OCI-LY3 (cell line): ENCODE results near the gene AMOT.

Experiments used
- H2AFZ ChIP-seq: fragments of 200-600, 300-600 bp; shearing (Covaris generic); 2 replicates; pipeline ENCODE4 v1.6.0; 2014; ENCODE audit warnings: antibody characterized with exemption, low read depth, low read length
- H3K27ac ChIP-seq: fragments of 200-600, 300-600 bp; sonication (generic); 2 replicates; pipeline ENCODE4 v1.5.1; 2014; ENCODE audit warnings: mild to moderate bottlenecking, low read length, moderate library complexity, mixed read lengths
- H3K27me3 ChIP-seq: fragments of 200-600, 300-600 bp; sonication (generic); 2 replicates; pipeline ENCODE4 v1.6.1; 2014; ENCODE audit warnings: low read depth, low read length, mixed read lengths
- H3K36me3 ChIP-seq: fragments of 200-600, 300-600 bp; sonication (generic); replicated peaks from 2 replicates; pipeline ENCODE3; 2014; ENCODE audit warnings: low read depth, low read length, mixed read lengths
- H3K4me1 ChIP-seq: fragments of 300-600, 200-600 bp; sonication (generic); 2 replicates; pipeline ENCODE4 v1.6.1; 2014; ENCODE audit warnings: low read length, mixed read lengths
- H3K4me2 ChIP-seq: fragments of 200-600, 300-600 bp; sonication (generic); 2 replicates; pipeline ENCODE4 v1.6.1; 2014; ENCODE audit warnings: low read length, mixed read lengths
- H3K4me3 ChIP-seq: fragments of 300-600, 200-600 bp; sonication (generic); 2 replicates; pipeline ENCODE4 v1.5.1; 2014; ENCODE audit warnings: antibody characterized with exemption, mild to moderate bottlenecking, low read length, moderate library complexity
- H3K79me2 ChIP-seq: fragments of 300-600, 200-600 bp; shearing (Covaris generic); 2 replicates; pipeline ENCODE4 v1.6.1; 2014; ENCODE audit warnings: mild to moderate bottlenecking, low read length, mixed read lengths
- H3K9ac ChIP-seq: fragments of 300-600, 200-600 bp; shearing (Covaris generic); 2 replicates; pipeline ENCODE4 v1.6.0; 2014; ENCODE audit warnings: mild to moderate bottlenecking, low read length, moderate library complexity
- H3K9me3 ChIP-seq: fragments of 200-600, 300-600 bp; shearing (Covaris generic); 2 replicates; pipeline ENCODE4 v1.6.1; 2014; ENCODE audit warnings: low read length, mixed read lengths; ENCODE audit not compliant: insufficient read depth
- H4K20me1 ChIP-seq: fragments of 200-600, 300-600 bp; sonication (generic); 2 replicates; pipeline ENCODE4 v1.6.1; 2016; ENCODE audit warnings: low read length, mixed read lengths; ENCODE audit not compliant: insufficient read depth
- EZH2phosphoT487 ChIP-seq: fragments of 200-600 bp; shearing (Covaris generic); IDR thresholded peaks from 2 replicates; pipeline ENCODE4 v1.6.1; 2018; ENCODE audit warnings: antibody characterized with exemption, mixed run types, low read depth
- TF ChIP-seq, protein P1 (sequence below): fragments of 200-600, 300-600 bp; sonication (generic); IDR thresholded peaks from 2 replicates; pipeline ENCODE4 v1.5.1; 2014; ENCODE audit warnings: antibody characterized with exemption, low read length, low read depth

AMOT gene

DNA sequence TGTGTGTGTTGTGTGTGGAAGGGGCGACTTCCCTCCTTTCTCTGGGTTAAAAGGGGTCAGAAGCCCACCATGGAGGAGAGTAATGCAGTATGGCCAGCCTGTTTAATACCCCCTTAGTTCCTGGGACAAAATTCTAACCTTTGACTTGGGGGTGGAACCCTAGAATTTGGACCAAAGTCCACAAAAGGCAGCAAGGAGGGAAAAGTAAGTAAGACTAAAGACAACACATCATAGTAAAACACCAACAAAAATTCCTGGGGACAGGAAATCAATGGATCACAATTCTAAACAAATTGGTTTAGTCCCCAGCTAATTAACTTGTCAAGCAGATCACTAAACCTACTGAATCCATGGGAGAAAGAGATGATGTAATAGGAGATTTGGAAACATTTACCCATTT lies 3.1 kb downstream of the AMOT start:
- Histone ChIP-seq H3K27ac (no peak overlapping the region), H3K4me2 (no peak overlapping the region), H3K9ac (no peak overlapping the region), H2AFZ (no peak overlapping the region), H4K20me1 (peaks cover 4% of the 10 kb centered on the region), H3K36me3 (peaks cover 3% of the 10 kb centered on the region), H3K4me1 (peaks cover 57% of the 10 kb centered on the region), H3K9me3 (no peaks in the 10 kb centered on the region), H3K79me2 (peaks cover 36% of the 10 kb centered on the region), H3K4me3 (no peak overlapping the region), H3K27me3 (no peaks in the 10 kb centered on the region)
- no peak for TF ChIP-seq EZH2phosphoT487
- TF ChIP-seq, protein P1, sequence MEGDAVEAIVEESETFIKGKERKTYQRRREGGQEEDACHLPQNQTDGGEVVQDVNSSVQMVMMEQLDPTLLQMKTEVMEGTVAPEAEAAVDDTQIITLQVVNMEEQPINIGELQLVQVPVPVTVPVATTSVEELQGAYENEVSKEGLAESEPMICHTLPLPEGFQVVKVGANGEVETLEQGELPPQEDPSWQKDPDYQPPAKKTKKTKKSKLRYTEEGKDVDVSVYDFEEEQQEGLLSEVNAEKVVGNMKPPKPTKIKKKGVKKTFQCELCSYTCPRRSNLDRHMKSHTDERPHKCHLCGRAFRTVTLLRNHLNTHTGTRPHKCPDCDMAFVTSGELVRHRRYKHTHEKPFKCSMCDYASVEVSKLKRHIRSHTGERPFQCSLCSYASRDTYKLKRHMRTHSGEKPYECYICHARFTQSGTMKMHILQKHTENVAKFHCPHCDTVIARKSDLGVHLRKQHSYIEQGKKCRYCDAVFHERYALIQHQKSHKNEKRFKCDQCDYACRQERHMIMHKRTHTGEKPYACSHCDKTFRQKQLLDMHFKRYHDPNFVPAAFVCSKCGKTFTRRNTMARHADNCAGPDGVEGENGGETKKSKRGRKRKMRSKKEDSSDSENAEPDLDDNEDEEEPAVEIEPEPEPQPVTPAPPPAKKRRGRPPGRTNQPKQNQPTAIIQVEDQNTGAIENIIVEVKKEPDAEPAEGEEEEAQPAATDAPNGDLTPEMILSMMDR = no peak

DNA sequence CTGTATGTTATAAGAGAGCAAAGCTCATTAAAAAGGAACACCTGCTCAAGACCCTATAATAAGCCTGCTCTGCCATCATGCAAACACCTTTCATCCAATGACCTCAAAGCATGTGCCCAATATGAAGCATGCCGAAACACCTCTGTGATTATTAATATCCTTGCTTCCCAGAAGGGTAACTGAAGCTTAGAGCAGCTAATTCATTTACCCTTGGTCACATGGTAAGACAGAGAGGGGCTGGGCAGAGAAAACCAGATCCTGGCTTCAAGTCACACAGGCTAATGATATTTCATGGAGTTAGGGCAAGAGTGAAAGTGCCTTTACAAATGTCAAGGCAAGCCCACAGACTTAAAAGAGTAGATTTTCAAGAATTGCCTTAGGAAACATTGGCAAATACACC lies 5.6 kb downstream of the AMOT start:
- H3K79me2 ChIP-seq = peaks cover 35% of the 10 kb centered on the region
- no peak for TF ChIP-seq EZH2phosphoT487
- H3K9me3 ChIP-seq = no peaks in the 10 kb centered on the region
- H3K4me2 ChIP-seq = peak overlapping the region; percentile 39
- peaks cover 57% of the 10 kb centered on the region for H3K4me1 ChIP-seq
- H3K4me3 ChIP-seq = no peak overlapping the region
- H2AFZ ChIP-seq = no peak overlapping the region
- no peaks in the 10 kb centered on the region for H3K27me3 ChIP-seq
- H3K9ac ChIP-seq = no peak overlapping the region
- H3K27ac ChIP-seq = no peak overlapping the region
- peaks cover 7% of the 10 kb centered on the region for H4K20me1 ChIP-seq
- H3K36me3 ChIP-seq = peaks cover 6% of the 10 kb centered on the region

DNA sequence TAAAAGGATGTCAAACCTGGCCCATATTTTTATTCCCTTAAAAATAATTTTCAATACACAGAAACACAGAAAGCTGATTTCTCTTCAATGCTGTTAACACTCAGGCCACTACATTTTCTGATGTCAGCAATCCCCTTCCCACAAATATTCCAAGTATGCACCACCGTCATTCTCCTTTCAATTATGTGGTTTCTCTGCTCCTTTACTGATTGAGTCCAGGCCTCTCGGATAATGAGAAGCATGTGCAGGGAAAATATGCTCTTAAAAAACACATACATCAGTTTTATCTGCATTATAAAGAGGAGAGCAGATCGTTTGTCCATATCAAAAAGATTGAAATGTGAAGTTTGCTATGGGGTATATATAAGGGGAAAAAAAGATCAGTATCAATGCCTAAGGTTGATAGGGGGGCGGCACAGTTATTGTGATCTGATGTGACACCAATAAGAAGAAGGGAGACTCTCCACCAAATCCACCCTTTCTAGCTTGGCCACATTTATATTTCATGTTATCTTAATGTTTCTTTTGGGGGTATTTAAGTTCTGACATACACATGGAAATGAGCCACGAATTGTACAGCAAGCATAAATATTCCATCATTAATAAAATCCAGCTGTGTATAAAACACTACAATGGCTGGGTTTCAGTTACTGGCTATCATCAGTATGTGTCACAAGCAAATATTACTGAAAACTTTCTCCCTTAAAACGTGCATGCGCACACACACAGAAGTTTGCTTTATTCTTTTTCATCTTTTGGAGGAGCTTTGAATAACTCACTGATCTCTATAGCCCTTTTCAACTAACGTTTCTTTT lies 6.4 kb downstream of the AMOT start:
- H3K27me3 ChIP-seq = no peaks in the 10 kb centered on the region

DNA sequence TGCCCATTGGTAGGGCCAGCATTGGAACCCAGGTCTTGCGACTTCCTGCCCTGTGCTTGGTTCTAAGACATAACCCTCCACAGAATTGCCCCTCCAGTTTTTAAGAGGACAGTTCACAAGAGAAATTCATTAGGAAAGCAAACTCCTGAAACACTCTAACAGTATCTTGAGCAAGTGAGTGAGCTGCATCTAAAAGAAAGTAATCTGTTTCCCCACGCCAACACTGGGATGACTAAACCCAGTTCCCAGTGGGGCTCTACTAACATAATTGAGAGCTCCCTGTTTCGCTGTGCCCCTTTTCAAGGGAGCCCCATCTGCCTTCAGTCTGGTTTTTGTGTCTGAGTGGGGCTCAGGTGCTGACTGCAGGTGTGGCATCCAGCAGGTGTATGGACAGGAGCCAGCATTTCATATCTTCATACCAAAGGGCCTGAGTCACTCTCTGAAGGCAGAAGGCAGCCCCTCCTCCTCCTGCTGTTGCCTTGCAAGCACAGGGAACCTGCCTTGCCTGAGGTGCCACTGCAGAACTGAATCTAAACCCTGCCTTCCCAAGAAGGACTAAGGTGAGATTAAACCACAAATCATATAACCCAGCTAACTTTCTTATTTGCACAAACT lies 8.0 kb downstream of the AMOT start:
- Histone ChIP-seq H3K9me3 (no peaks in the 10 kb centered on the region), H3K4me3 (no peak overlapping the region), H3K9ac (no peak overlapping the region), H3K79me2 (peaks cover 19% of the 10 kb centered on the region), H2AFZ (no peak overlapping the region), H3K27ac (no peak overlapping the region), H3K36me3 (peaks cover 10% of the 10 kb centered on the region), H3K27me3 (no peaks in the 10 kb centered on the region), H3K4me1 (peaks cover 43% of the 10 kb centered on the region), H3K4me2 (peak overlapping the region; percentile 34; the same call in 1 of the 2 replicates), H4K20me1 (peaks cover 7% of the 10 kb centered on the region)
- TF ChIP-seq, protein P1 = no peak
- no peak for TF ChIP-seq EZH2phosphoT487

More for the DNA sequence above, 6.4 kb downstream of the AMOT start:
- peaks cover 30% of the 10 kb centered on the region for H3K79me2 ChIP-seq
- H3K9ac ChIP-seq = no peak overlapping the region
- H4K20me1 ChIP-seq = peaks cover 7% of the 10 kb centered on the region
- H3K27ac ChIP-seq = no peak overlapping the region
- H2AFZ ChIP-seq = no peak overlapping the region
- peaks cover 10% of the 10 kb centered on the region for H3K36me3 ChIP-seq
- TF ChIP-seq, protein P1 = no peak
- no peak for TF ChIP-seq EZH2phosphoT487
- no peak overlapping the region for H3K4me2 ChIP-seq
- no peaks in the 10 kb centered on the region for H3K9me3 ChIP-seq
- no peak overlapping the region for H3K4me3 ChIP-seq
- H3K4me1 ChIP-seq = peaks cover 49% of the 10 kb centered on the region
